HCT116 (cell line): ENCODE results near the gene PDLIM5. TPM values are rescaled to one million over a fixed set of nuclear protein-coding genes. Genes with fewer than 3 reads are reported as not detected.

Experiments
- ATAC-seq: fragments of 200-7000 bp; cut with Tn5 transposase; 2 replicates; pipeline ENCODE4 v1.9.1; 2020; ENCODE audit warnings: mild to moderate bottlenecking, moderate library complexity
- BruUV-seq: library from RNA; stranded (reverse); fragments of 400-500 nt; replicated peaks from 2 replicates; lab custom pipeline; 2021; lab: Mats Ljungman, UMichigan
- CTCF ChIA-PET: fragments of 300-600 bp; sonication (Branson Sonifier 250); formaldehyde crosslinking; loops from one replicate; lab custom pipeline; 2021; ENCODE audit warnings: antibody characterized with exemption; lab: Charles Lee
- POLR2A ChIA-PET: fragments of 300-600, 350-600 bp; sonication (Branson Sonifier 250); formaldehyde crosslinking; loops from one replicate; lab custom pipeline; 2021; ENCODE audit warnings: antibody characterized with exemption; lab: Charles Lee
- RAD21 ChIA-PET, 2 experiments: fragments of 300-600 bp; sonication (Branson Sonifier 250); formaldehyde crosslinking; loops; one replicate each; lab custom pipeline; 2023; ENCODE audit warnings: low total read pairs in 2 of 2; ENCODE audit not compliant: uncharacterized antibody in 2 of 2, unreplicated experiment in 2 of 2, low non-redundant PET in 1 of 2; lab: Charles Lee
- DNase-seq: peaks from one replicate; pipeline ENCODE4 v3.0.0-alpha.2; 2010; ENCODE audit warnings: low read depth, low spot score
- H2AFZ ChIP-seq: fragments of 200-600 bp; shearing (Covaris generic), sonication (generic); 2 replicates; pipeline ENCODE4 v1.6.1; 2017; ENCODE audit warnings: low read depth, mixed run types, mixed read lengths, antibody characterized with exemption, low read length; ENCODE audit not compliant: poor library complexity, severe bottlenecking
- H3K27ac ChIP-seq: 2 replicates; pipeline ENCODE4 v1.5.1; 2012; ENCODE audit warnings: low read depth, low read length
- H3K27me3 ChIP-seq: fragments of 200-600 bp; sonication (generic); 2 replicates; pipeline ENCODE4 v1.6.1; 2016; ENCODE audit warnings: mixed run types, low read length, mixed read lengths; ENCODE audit not compliant: insufficient read depth
- H3K36me3 ChIP-seq, 2 experiments: fragments of 200-500 bp in 1 of 2; fragments of 200-600 bp in 1 of 2; sonication (Bioruptor generic) in 1 of 2; sonication (generic) in 1 of 2; 2 replicates each; pipeline versions ENCODE4 v1.5.1 to v1.6.1; 2014 to 2016; ENCODE audit warnings: low read length in 2 of 2, inconsistent platforms in 1 of 2, mixed read lengths in 1 of 2, mixed run types in 1 of 2; ENCODE audit not compliant: insufficient read depth in 2 of 2, control insufficient read depth in 1 of 2
- H3K4me1 ChIP-seq, 2 experiments: fragments of 200-600 bp in 1 of 2; sonication (generic) in 1 of 2; 2 replicates each; pipeline versions ENCODE4 v1.5.1 to v1.6.1; 2012 to 2017; ENCODE audit warnings: low read length in 2 of 2, inconsistent platforms in 1 of 2, mild to moderate bottlenecking in 1 of 2, mixed read lengths in 1 of 2, mixed run types in 1 of 2, moderate library complexity in 1 of 2; ENCODE audit not compliant: insufficient read depth in 2 of 2, control insufficient read depth in 1 of 2
- H3K4me2 ChIP-seq: fragments of 200-600 bp; sonication (generic); 2 replicates; pipeline ENCODE4 v1.6.1; 2017; ENCODE audit warnings: mixed run types, low read length, mixed read lengths
- H3K4me3 ChIP-seq, 2 experiments: fragments of 200-600 bp in 1 of 2; sonication (generic) in 1 of 2; replicated peaks in 1 of 2; 2 replicates each; pipeline ENCODE4 v1.5.1; 2011 to 2016; ENCODE audit warnings: low read length in 2 of 2, control low read depth in 1 of 2, low read depth in 1 of 2, mild to moderate bottlenecking in 1 of 2, mixed read lengths in 1 of 2, mixed run types in 1 of 2
- H3K79me2 ChIP-seq: fragments of 200-600 bp; sonication (generic); 2 replicates; pipeline ENCODE4 v1.6.1; 2017; ENCODE audit warnings: mild to moderate bottlenecking, mixed run types, low read length, moderate library complexity, mixed read lengths; ENCODE audit not compliant: insufficient read depth
- H3K9ac ChIP-seq: fragments of 200-600 bp; sonication (generic); 2 replicates; pipeline ENCODE4 v1.6.1; 2016; ENCODE audit warnings: low read length, mixed read lengths
- H3K9me2 ChIP-seq: fragments of 200-600 bp; sonication (generic), shearing (Covaris generic); 2 replicates; pipeline ENCODE4 v1.6.1; 2017; ENCODE audit warnings: mixed run types, mild to moderate bottlenecking, moderate library complexity; ENCODE audit not compliant: insufficient read depth
- H3K9me3 ChIP-seq, 2 experiments: fragments of 200-500 bp in 1 of 2; fragments of 200-600 bp in 1 of 2; sonication (Bioruptor generic) in 1 of 2; sonication (generic) in 1 of 2; 2 replicates each; pipeline ENCODE4 v1.6.1; 2014 to 2017; ENCODE audit warnings: low read length in 2 of 2, mixed read lengths in 2 of 2, inconsistent platforms in 1 of 2, low read depth in 1 of 2, mild to moderate bottlenecking in 1 of 2, mixed run types in 1 of 2, moderate library complexity in 1 of 2; ENCODE audit not compliant: control insufficient read depth in 1 of 2, insufficient read depth in 1 of 2
- H4K20me1 ChIP-seq: fragments of 200-600 bp; sonication (generic), shearing (Covaris generic); 2 replicates; pipeline ENCODE4 v1.6.1; 2017; ENCODE audit warnings: mixed run types, mild to moderate bottlenecking, moderate library complexity; ENCODE audit not compliant: insufficient read depth
- CEBPB ChIP-seq: IDR thresholded peaks from 2 replicates; pipeline ENCODE4 v1.6.1; 2012; ENCODE audit warnings: low read depth
- EGR1 ChIP-seq: IDR thresholded peaks from 2 replicates; pipeline ENCODE4 v1.6.1; 2012; ENCODE audit warnings: low read depth
- FOSL1 ChIP-seq: IDR thresholded peaks from 2 replicates; pipeline ENCODE4 v1.6.1; 2012; ENCODE audit warnings: low read depth
- MAX ChIP-seq: IDR thresholded peaks from 2 replicates; pipeline ENCODE4 v1.6.1; 2012
- POLR2A ChIP-seq: IDR thresholded peaks from 2 replicates; pipeline ENCODE4 v1.7.0; 2011; ENCODE audit warnings: borderline replicate concordance; ENCODE audit not compliant: insufficient read depth, insufficient read length; ENCODE audit errors: extremely low read depth
- SIN3A ChIP-seq: IDR thresholded peaks from 2 replicates; pipeline ENCODE4 v1.6.1; 2012; ENCODE audit warnings: low read depth
- ZNF274 ChIP-seq: fragments of 200-500 bp; sonication (Bioruptor generic); IDR thresholded peaks from 2 replicates; pipeline ENCODE4 v1.6.1; 2014; ENCODE audit warnings: mild to moderate bottlenecking, low read depth, low read length, inconsistent platforms
- intact Hi-C: fragments of 100-400 bp; cut with micrococcal nuclease; formaldehyde crosslinking; loops from 2 replicates; pipeline ENCODE4 v1.10.0; 2022
- total RNA-seq: library from RNA; stranded (reverse); gene quantifications from one replicate; pipeline ENCODE4 v1.2.1, GENCODE V29; 2021; ENCODE audit not compliant: unreplicated experiment
- TF ChIP-seq, protein P1 (sequence below), 3 experiments: fragments of 200-600 bp in 1 of 3; sonication (generic) in 1 of 3; IDR thresholded peaks in 2 of 3; conservative IDR thresholded peaks in 1 of 3; 2 replicates each; pipeline ENCODE4 v1.5.1; 2012 to 2017; ENCODE audit warnings: low read depth in 2 of 3, low read length in 2 of 3, antibody characterized with exemption in 1 of 3, borderline replicate concordance in 1 of 3, control low read depth in 1 of 3, mild to moderate bottlenecking in 1 of 3, mixed read lengths in 1 of 3, mixed run types in 1 of 3, moderate library complexity in 1 of 3; ENCODE audit not compliant: insufficient read depth in 1 of 3

Gene PDLIM5
- total RNA-seq, 1 experiment from 2014 or later = 130 TPM

DNA sequence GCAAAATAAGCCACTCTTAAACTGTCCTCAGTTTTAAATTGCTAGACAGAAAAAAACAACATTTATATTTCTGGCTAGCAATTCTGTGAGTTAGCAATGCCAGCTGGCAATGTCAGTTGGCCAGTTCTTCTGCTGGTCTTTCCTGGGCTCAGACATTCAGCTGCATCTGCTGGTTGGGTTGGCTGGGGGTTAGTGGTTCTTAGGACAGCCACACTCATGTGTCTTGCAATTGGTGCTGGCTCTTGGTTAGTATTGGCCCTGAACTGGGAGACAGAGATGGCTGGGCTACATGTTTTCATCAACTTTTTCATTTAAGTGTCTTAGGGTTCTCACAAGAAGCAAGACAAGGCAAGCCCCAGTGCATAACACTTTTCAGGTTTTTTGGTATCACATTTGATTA is 48.0 kb upstream of the PDLIM5 start:
- CTCF ChIA-PET = no interaction called here
- H3K27ac ChIP-seq = no peak overlapping the region
- BruUV-seq = no TSS peak
- H3K4me2 ChIP-seq = no peak overlapping the region
- H4K20me1 ChIP-seq = no peaks in the 10 kb centered on the region
- no peaks in the 10 kb centered on the region for H3K27me3 ChIP-seq
- ATAC-seq (no peak), DNase-seq (no peak)
- H2AFZ ChIP-seq = no peak overlapping the region
- H3K36me3 ChIP-seq = no peaks in the 10 kb centered on the region
- POLR2A ChIA-PET = no interaction called here
- H3K79me2 ChIP-seq = no peaks in the 10 kb centered on the region
- no peak overlapping the region for H3K4me3 ChIP-seq
- H3K9ac ChIP-seq = no peak overlapping the region
- no peak for TF ChIP-seq MAX
- TF ChIP-seq SIN3A = no peak
- TF ChIP-seq, protein P1, sequence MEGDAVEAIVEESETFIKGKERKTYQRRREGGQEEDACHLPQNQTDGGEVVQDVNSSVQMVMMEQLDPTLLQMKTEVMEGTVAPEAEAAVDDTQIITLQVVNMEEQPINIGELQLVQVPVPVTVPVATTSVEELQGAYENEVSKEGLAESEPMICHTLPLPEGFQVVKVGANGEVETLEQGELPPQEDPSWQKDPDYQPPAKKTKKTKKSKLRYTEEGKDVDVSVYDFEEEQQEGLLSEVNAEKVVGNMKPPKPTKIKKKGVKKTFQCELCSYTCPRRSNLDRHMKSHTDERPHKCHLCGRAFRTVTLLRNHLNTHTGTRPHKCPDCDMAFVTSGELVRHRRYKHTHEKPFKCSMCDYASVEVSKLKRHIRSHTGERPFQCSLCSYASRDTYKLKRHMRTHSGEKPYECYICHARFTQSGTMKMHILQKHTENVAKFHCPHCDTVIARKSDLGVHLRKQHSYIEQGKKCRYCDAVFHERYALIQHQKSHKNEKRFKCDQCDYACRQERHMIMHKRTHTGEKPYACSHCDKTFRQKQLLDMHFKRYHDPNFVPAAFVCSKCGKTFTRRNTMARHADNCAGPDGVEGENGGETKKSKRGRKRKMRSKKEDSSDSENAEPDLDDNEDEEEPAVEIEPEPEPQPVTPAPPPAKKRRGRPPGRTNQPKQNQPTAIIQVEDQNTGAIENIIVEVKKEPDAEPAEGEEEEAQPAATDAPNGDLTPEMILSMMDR (IDR thresholded peaks at IDR 0.05 in 2 of 3, conservative IDR thresholded peaks at IDR 0.05 in 1 of 3; ENCODE audit: borderline replicate concordance in 1 of 3, insufficient read depth in 1 of 3, low read depth in 2 of 3, low read length in 2 of 3) = no peak
- TF ChIP-seq CEBPB = no peak
- TF ChIP-seq EGR1 = no peak
- TF ChIP-seq ZNF274 = no peak
- no peak for TF ChIP-seq FOSL1
- TF ChIP-seq POLR2A = no peak
- RAD21 ChIA-PET = no interaction called here
- H3K9me2 ChIP-seq = no peaks in the 10 kb centered on the region
- no peaks in the 10 kb centered on the region for H3K9me3 ChIP-seq
- H3K4me1 ChIP-seq = peaks cover 0 to 5% of the 10 kb centered on the region in 2 experiments; a peak in 2 of 4 replicates
- intact Hi-C loops = loop anchor here (10.0 kb wide), 2 partner anchors 311 to 691 kb away; no protein-coding TSS in a partner anchor
